GM18873 (cell line): ENCODE data around the gene FANCC.
A peak's percentile ranks its signal among the peaks of the same experiment; 100 is the strongest.

Experiments
- ATAC-seq: cut with Tn5 transposase; IDR thresholded peaks from one replicate; pipeline ENCODE4 v1.9.1; 2021; ENCODE audit warnings: mild to moderate bottlenecking, moderate library complexity, moderate number of reproducible peaks; ENCODE audit not compliant: unreplicated experiment, low FRiP score

The FANCC gene

DNA sequence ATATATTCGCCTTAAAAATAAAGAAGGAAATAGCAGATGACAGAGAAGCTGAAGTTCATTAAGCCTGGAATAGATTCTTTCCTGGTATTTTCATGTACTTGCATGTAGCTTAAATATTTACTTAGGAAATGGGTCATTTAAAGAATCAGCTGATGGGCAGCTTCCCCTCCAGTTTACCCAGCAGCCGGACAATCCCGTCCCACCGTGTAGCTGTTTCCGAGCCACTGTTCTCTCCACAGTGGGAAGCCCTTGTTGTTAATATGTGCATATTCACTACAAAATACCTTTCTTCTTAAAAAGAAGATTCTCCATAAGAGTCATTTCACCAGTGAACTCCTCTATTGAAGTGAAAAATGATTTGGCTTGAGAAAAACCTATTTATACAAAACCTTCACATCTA lies 187.0 kb downstream of the FANCC start:
- no peak for ATAC-seq

DNA sequence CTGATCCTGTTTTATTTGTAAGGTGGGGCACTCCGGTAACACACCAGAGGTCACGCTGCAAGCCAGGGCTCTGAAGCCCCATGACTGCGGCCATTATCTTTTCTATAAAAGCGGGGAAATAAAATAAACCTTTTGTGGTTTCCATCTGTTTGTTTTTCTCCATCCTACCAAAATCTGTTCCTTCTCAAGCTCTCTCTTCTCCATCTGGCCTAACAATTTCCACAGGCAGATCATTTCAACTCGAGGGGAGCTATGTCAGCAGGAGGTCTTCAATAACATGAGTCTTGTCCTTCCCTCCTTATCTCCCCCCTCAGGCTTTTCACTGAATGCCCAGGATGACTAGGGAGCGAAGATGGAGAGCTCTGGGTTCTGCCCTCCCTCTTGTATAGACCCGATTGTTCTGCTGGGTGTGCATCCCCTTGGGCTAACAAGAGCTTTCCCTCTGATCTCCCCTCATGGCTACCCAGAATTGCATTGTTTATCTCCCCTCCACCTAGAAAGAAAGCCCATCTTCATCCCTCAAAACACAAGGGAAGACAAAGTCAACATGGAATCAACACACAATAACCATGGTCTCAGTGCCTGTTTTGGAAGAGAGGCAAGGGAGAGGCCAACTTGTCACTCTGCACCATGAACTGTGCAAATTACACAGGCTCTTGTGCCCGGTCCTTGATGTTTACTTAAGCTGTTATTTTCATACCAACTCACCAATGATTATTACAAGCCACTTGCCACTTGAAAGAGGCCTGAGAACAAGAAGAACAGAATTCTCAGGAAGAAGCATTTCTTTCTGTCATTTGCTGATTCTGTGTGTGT lies 187.8 kb downstream of the FANCC start:
- ATAC-seq, result no peak

DNA sequence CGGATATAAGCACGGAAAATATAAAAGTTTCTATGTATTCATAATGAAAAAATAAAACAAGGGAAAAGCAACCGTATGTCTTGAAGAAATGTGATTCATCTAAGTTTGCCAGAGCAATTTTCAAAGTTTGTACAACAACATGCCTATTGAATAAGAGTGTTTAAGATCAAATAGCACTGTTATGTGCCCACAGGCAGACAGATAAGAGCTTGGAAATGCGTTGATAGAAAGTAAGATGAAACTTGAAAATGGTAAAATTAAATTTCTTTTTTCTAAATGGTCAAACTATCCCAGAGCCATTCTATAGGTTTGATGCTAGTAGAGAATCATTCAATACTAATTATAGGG lies 189.4 kb downstream of the FANCC start:
- ATAC-seq, result no peak

DNA sequence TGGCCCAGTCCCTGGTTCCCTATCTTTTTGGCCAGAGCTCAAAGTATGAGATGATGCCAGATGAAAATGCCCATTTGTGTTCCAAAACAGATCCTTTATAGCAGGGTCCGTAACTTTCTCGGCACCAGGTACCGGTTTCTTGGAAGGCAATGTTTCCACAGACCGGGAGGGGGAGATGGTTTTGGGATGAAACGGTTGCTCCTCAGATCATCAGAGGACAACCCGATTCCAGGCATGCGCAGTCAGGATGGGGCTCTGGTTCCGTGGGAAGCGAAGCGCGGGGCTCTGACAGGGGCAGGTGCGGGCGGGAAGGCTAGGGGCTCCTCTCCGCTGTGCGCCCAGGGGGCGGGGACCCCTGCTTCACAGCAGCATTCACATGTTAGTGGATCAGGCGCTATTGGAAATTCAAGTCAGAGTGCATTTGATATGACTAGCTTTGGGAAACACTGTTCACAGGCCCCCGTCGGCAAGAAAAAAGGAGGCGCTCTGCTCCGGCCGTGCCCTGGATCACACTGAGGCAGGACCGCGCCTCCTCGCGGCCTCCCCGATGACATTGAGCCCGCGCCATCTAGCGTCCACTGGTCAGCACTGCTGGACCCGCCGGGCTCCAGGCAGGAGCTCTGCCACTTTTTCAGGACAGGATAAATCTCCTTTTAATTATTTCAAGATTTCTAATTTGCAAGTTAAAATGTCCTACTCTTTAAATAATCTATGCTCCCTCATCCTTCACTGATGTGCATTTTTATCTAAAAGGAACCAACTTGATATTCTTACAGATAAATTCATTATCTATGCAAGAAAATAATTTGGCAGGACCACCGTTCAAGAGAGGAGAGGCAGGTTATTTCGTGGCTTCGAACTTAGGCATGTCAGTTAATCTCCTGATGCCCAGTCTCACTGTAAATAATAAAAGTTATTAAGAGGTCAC lies 190.0 kb downstream of the FANCC start:
- peak; percentile 47 for ATAC-seq

DNA sequence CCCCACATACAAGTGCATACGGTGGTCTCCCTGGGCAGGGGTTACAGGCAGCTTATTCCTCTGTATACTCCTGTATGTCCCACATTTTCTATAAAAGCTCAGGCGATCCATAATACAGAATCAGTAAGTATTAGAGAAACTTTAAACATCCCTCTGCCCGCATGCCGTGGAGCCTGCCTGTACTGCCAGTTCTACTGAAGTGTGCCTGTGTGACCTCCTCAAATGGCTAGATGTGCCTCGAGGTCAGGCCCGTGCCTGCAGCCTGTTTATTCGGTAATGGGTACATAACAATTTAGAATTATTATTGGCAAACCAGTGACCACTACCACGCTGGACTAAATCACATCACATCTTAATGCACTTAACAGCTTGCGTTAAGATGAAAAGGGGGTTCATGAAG lies 190.8 kb downstream of the FANCC start:
- ATAC-seq, result no peak

DNA sequence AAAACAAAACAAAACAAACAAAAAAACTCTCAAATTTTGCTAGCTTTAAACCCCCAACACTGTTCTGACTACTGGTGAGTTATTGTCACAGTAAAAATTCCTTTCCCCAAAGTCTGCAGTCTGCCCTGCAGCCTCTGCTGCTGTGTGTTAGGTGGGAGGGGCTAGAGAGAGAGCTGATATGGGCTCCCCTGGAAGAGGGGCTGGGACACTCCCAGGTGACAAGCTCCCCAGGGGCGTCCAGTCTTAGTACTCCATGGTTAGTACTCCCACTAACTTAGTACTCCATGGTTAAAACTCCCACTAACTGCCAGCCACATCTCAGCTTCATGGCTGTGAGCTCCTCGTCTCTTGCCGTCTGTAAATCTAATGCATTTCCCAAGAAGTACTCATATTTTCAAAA lies 191.9 kb downstream of the FANCC start:
- no peak for ATAC-seq

DNA sequence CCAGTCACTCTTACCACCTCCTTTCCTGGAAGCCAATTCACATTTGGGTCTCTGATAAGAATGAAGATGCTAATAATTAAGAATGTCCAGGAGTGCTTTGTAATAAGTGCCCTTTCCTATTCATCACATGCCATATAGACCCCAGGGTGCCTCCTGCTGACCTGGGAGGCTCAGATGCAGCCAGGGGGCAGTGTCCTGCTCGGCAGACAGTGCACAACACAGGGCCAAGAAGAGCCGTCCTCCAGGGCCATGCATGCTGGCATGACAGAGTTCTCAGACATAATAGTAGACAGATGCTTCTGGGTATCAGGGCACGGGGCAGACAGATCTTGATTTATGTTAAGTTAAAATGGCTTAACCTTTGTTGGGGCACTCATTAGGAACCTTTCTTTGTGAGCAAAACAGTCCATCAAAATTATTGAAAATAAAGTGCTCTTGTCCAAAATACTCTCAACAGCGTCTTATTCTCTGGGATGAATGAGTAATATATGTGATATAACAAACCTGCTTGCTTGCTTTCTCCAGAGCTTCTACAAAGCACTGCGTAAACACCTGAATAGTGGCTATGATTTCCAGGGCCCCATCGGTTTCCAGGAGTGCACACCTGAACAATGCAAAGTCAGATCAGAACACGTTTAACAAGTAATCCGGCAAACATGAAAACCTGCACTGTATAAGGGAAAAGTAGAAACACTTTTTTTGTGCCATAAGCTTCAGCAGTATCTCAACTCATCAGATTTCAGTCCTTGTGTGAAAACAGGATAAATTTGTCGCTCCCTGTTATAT lies 192.7 kb downstream of the FANCC start:
- no peak for ATAC-seq

DNA sequence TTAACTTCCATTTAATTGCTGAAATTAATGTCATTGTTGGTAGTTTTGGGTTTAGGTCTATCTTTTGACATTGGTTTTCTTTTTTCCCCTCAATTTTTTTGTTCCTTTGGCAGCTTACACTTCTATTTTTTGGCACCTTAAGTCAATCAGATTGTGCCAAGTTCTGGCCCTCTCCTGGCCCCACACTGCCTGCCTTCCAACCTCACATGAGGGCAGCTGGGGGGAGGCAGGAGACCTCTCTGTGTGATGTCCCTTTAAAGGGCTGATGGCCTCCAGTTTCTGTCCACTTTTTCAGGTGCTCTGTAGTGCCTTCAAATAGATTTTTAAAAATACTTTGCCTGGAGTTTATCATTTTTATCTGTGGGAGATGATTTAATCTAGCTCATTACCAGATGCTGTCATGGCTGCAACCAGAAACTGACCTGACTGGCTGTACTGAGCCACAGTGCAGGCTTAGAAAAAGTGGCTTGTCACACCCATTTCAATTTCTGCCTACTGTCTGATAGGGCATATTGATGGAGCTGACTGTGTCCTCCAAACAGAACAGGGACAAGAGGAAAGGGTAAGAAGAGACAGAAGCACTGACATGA lies 196.6 kb downstream of the FANCC start:
- no peak for ATAC-seq

DNA sequence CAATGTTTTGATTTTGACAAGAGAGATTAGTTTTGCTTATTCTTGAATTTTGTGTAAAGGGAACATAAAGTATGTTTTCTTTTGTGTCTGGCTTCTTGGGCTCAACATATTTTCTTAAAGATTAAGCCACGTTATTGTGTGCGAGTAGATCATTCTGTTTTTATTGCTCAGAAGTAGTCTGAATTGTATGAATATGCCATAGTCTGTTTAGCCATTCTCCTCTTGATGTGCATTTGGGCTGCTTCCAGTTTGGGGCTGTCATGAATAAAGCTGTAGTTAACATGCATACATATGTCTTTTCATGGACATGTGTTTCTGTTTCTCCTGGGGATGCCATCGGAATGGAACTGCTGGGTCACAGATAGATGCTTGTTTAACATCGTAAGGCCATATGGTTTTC lies 198.9 kb downstream of the FANCC start:
- no peak for ATAC-seq

DNA sequence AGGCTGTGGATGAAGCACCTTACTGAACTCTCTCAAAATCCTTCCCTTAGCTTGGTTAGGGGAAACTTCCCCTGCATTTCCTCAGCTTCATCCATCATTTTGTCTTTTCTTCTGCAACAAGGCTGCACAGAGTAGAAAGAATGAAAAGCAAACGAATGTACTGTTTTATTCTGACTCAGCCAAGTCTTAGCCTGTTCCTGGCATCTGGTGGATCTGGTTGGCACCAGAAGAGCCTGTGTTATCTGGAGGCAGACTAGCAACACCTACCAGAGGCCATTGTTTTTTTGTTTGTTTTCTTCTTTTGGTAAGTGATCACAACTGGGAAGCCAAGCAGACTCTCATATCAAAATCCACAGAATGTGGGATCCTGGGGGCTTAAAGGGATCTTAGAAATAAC lies 200.7 kb downstream of the FANCC start:
- ATAC-seq, result no peak

DNA sequence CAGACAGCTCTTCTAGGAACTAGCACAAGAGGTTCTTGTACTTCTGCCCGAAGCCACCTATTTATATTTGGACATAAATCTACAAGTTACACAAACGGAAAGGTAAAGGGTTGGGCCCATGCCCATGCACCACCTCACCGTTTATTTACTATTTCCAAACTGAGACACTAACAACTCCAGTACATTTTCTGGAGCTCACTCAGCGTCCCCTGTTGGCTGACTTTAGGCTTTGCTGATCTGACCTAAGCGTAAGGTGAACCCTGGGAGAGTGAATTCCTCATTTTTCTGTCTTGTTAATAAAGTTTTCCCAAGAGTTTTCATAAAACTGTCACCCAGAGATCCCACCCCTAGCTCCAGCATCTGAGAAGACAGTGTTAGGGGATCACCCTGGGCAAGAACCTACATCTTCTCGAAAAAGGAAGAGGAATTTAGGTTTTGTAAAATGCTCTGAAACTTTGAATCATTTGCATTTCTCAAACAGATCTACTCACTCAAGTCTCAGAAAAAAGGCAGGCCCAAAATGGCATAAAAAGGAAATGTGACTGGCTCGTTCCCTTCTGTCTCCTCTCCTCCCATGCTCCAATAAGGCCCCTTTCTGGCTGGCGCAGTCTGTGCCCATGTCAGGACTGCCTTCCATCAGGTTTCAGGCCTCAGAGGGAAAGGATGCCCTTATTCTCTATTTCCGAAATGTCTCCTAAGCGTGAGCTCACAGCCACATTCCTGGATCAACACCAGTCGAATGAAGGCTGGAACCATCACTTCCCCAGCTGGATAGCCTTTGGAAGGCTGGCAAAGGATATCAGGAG lies 201.3 kb downstream of the FANCC start:
- no peak for ATAC-seq

DNA sequence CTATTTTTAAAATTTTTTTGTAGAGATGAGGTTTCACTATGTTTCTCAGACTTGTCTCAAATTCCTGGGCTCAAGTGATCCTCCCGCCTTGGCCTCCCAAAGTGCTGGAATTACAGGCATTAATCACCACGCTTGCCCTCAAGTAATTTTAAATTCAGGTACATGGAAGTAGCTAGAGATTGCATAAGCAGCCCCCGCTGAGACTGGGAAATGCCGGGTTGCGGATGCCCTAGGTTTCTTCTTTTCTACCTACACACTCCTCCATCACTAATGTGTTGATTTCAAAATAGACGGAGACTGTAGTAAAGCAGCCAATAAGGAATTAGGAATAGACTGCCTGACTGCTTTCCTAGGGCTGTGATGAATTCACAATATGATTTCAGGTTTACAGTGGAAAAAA lies 202.4 kb downstream of the FANCC start:
- ATAC-seq, result no peak

DNA sequence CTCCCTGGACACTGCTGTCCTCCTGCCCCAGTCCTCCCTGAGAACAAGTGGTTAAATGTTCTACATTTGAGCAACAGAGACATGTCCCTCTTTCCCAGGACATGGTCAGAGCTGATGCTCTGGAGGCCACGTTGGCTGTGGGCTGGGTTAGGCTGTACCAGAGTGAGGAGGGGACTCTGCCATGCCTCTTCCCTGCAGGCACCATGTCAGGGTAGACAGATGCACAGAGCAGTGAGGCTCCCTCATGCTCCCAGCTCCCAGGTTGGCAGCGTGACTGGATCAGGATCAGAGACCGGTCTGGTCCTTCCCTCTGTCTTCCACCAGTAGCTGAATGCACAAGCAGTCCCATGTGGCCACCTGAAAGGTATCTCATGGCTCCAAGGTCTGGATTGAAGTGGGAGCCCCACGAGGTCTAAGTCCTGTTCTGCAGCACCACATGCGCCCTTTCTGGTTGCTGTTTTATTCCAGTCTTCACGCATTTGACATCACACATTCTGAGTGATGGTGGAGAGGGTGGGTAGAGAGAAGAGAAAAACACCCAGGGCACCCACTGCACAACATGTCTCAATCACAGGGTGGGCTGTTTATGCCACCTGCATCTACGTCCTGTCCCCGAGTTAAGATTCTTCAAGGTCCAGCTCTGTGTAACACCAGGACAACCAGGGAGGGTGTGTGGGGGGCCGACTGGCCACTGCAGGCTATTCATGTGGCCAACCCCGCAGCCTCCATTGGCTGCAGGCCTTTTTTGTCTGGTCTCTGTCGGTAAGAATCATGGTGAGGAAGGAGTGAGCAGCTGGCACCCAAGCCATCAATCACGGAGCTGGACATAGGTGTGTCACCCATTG lies 204.9 kb downstream of the FANCC start:
- no peak for ATAC-seq

DNA sequence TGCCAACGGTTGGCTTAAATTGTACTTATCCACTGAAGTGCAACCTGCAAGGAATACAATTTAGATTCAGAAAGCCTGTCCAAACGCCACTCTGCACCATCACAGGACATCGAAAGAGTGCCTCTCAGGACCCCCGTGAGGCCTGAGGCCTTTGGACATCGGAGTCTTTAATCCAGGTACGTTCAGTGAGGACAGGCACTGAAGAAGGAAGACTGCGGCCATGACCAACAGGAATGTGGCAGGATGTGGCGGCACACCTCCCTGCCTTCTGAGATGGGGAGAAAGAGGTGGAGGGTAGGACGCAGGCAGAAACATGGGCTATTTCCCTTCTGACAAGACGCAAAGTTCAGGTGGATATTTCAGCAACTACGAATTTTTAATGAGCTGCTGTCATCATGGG lies 205.8 kb downstream of the FANCC start:
- ATAC-seq, result no peak

DNA sequence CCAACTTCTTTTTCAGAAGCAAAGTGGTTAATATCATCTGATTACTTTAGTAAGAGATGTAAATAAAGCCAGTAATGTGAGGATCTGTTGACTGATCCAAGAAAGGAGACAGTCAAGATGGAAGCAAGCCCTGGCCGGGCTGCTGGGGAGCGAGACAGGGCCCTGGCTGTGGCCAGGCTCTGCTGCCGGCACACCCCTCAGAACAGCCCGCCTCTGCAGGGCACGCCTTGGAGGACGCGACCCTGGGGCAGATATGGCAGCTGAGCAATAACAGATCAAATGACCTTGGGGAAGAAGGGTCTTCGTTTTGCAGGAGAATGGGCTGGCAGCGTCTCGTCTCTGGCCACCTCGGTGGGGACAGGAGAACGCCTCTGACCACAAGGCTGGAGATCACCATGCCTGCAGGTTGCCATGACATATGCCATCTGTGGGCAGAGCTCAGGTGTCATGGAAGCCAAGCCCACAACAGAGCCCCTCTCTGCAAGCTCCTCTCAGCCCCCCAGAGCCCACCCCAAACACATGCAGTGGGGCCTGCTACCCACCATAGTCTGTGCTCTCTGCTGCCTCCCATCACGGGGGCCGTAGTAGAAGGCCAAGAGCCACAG lies 206.5 kb downstream of the FANCC start:
- no peak for ATAC-seq

DNA sequence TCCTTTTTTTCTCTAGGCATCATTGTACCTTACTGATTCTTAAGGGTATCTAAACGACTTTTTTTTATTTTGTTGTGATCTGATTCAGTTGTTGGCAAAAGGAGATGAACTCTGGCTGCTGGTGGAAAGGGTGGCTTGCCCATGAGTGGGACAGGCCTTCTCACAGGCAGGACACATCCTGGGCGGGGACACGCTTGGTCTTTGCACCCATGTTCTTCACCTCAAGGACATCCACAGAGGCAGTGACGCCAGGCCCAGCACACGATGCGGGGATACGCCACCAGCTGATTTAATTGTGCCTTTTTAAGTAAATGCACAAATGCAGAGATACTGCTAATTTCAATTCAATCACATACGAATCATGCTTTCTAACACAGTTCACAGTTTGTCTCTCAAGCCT lies 208.1 kb downstream of the FANCC start:
- ATAC-seq, result no peak

DNA sequence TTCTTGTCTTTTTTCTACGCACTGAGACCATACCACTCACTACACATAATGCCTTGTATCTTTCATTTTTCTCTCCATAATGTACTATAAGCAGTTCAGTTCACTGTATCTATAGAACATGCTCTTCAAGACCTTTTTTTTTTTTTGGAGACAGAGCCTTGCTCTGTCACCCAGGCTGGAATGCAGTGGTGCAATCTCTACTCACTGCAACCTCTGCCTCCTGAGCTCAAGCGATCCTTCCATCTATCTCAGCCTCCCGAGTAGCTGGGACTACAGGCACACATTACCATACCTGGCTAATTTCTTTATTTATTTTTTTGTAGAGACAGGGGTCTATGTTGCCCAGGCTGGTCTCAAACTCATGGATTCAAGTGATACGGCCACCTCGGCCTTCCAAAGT lies 208.7 kb downstream of the FANCC start:
- no peak for ATAC-seq

DNA sequence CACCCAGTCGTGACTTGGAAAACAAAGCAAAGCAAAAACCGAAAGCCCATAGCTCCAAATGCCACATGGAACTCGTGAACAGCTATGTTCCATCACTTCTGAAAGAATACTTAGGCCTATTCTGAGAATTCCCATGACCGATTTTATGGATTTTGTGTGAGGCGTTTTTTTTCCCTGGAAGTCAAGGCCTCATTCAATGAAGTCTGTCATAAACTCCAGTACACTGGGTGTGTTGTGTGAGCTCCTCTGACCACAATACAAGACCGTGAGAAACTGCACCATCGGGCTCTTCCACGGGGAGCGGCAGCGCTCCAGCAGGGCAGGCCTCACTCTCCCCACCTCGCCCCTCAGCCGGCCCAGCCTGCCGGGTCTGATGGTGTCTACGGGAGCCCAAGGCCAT lies 209.5 kb downstream of the FANCC start:
- no peak for ATAC-seq
